TTC549 (cell line): Measurements from ENCODE around the gene CDK14.
"Not testable (repeated sequence)": the region's sequence is repeated elsewhere in the genome, so short reads cannot be mapped to it uniquely, and the experiment has no call there.

Experiments
- FAIRE-seq: peaks from 2 replicates; lab custom pipeline; 2012; peaks lifted over from hg19 to GRCh38; lab: Jason Lieb, UNC

Gene CDK14

GRCh38 chr7:90721869-90722431, 125.8 kb downstream of the CDK14 start:
- FAIRE-seq: no peak

- FAIRE-seq: no peak
These were observed 127.1 kb downstream of the CDK14 start for GRCh38 chr7:90723233-90723632.

- FAIRE-seq: no peak
These were observed 127.7 kb downstream of the CDK14 start for GRCh38 chr7:90723866-90724265.

GRCh38 chr7:90726120-90726519, 130.0 kb downstream of the CDK14 start:
- FAIRE-seq: no peak

- FAIRE-seq: no peak
These were observed 130.5 kb downstream of the CDK14 start for GRCh38 chr7:90726623-90727022.

- FAIRE-seq: no peak
These were observed 131.3 kb downstream of the CDK14 start for GRCh38 chr7:90727412-90727811.

- no peak for FAIRE-seq
These were observed 132.4 kb downstream of the CDK14 start for GRCh38 chr7:90728568-90728967.

GRCh38 chr7:90735611-90736280, 139.6 kb downstream of the CDK14 start:
- FAIRE-seq: not testable (repeated sequence)

GRCh38 chr7:90736316-90736715, 140.2 kb downstream of the CDK14 start:
- FAIRE-seq: no peak

GRCh38 chr7:90736968-90737939, 141.1 kb downstream of the CDK14 start:
- no peak for FAIRE-seq

- FAIRE-seq: no peak
These were observed 142.1 kb downstream of the CDK14 start for GRCh38 chr7:90738249-90738648.

- FAIRE-seq: no peak
These were observed 143.6 kb downstream of the CDK14 start for GRCh38 chr7:90739716-90740115.

- no peak for FAIRE-seq
These were observed 144.3 kb downstream of the CDK14 start for GRCh38 chr7:90740386-90740785.

GRCh38 chr7:90743626-90744025, 147.5 kb downstream of the CDK14 start:
- FAIRE-seq: no peak

GRCh38 chr7:90747516-90747915, 151.4 kb downstream of the CDK14 start:
- FAIRE-seq: no peak

- no peak for FAIRE-seq
These were observed 153.1 kb downstream of the CDK14 start for GRCh38 chr7:90749262-90749661.

GRCh38 chr7:90749774-90750173, 153.7 kb downstream of the CDK14 start:
- no peak for FAIRE-seq

- FAIRE-seq: no peak
These were observed 155.5 kb downstream of the CDK14 start for GRCh38 chr7:90751595-90751994.

GRCh38 chr7:90752051-90752450, 155.9 kb downstream of the CDK14 start:
- no peak for FAIRE-seq

- FAIRE-seq: no peak
These were observed 158.9 kb downstream of the CDK14 start for GRCh38 chr7:90755041-90755440.

GRCh38 chr7:90756366-90756765, 160.2 kb downstream of the CDK14 start:
- no peak for FAIRE-seq

GRCh38 chr7:90757565-90757950, 161.4 kb downstream of the CDK14 start:
- FAIRE-seq: not testable (repeated sequence)

- FAIRE-seq: no peak
These were observed 162.9 kb downstream of the CDK14 start for GRCh38 chr7:90758933-90759562.
